MCF 10A (cell line): ENCODE measurements around the gene RFX2. TPM values are rescaled to one million over a fixed set of nuclear protein-coding genes. Genes with fewer than 3 reads are reported as not detected.

Source experiments
- BruUV-seq: library from RNA; stranded (reverse); fragments of 400-500 nt; replicated peaks from 2 replicates; lab custom pipeline; 2021; lab: Mats Ljungman, UMichigan
- CTCF ChIA-PET: fragments of 300-600 bp; sonication (Branson Sonifier 250); formaldehyde crosslinking; extraction: SDS; loops from one replicate; lab custom pipeline; 2021; ENCODE audit warnings: antibody characterized with exemption, inconsistent platforms; lab: Yijun Ruan, JAX
- POLR2A ChIA-PET: fragments of 300-600, 350-650 bp; sonication (Branson Sonifier 250); formaldehyde crosslinking; extraction: SDS; loops from one replicate; lab custom pipeline; 2020; ENCODE audit warnings: antibody characterized with exemption, inconsistent platforms; lab: Yijun Ruan, JAX
- DNase-seq: peaks from one replicate; pipeline ENCODE4 v3.0.0-alpha.2; 2018; ENCODE audit not compliant: unreplicated experiment
- H3K27ac Mint-ChIP-seq: one replicate; pipeline ENCODE4 v1.8.0; 2022; ENCODE audit warnings: mild to moderate bottlenecking, low read depth, mixed read lengths; ENCODE audit not compliant: unreplicated experiment
- H3K27me3 Mint-ChIP-seq: one replicate; pipeline ENCODE4 v1.8.0; 2022; ENCODE audit warnings: mixed read lengths; ENCODE audit not compliant: insufficient read depth, unreplicated experiment
- H3K36me3 Mint-ChIP-seq: one replicate; pipeline ENCODE4 v1.8.0; 2022; ENCODE audit warnings: mild to moderate bottlenecking, moderate library complexity, mixed read lengths; ENCODE audit not compliant: insufficient read depth, unreplicated experiment
- H3K4me1 Mint-ChIP-seq: one replicate; pipeline ENCODE4 v1.8.0; 2022; ENCODE audit warnings: mixed read lengths; ENCODE audit not compliant: insufficient read depth, unreplicated experiment
- H3K4me3 Mint-ChIP-seq: one replicate; pipeline ENCODE4 v1.8.0; 2022; ENCODE audit warnings: mild to moderate bottlenecking, moderate library complexity, mixed read lengths; ENCODE audit not compliant: unreplicated experiment
- H3K9me3 Mint-ChIP-seq: one replicate; pipeline ENCODE4 v1.8.0; 2022; ENCODE audit warnings: mixed read lengths; ENCODE audit not compliant: unreplicated experiment
- intact Hi-C: fragments of 100-400 bp; cut with micrococcal nuclease; formaldehyde crosslinking; loops from 2 replicates; pipeline ENCODE4 v1.14.1; 2022
- total RNA-seq: library from RNA; stranded (reverse); gene quantifications from 2 replicates; pipeline ENCODE4 v1.2.3, GENCODE V29; 2022
- TF ChIP-seq, protein P1 (sequence below): fragments of 200-600 bp; IDR thresholded peaks from one replicate; pipeline ENCODE4 v1.8.0; 2022; ENCODE audit warnings: antibody characterized with exemption, mild to moderate bottlenecking; ENCODE audit not compliant: unreplicated experiment

The RFX2 gene
- total RNA-seq, 1 experiment from 2014 or later, result 9.9 TPM

DNA sequence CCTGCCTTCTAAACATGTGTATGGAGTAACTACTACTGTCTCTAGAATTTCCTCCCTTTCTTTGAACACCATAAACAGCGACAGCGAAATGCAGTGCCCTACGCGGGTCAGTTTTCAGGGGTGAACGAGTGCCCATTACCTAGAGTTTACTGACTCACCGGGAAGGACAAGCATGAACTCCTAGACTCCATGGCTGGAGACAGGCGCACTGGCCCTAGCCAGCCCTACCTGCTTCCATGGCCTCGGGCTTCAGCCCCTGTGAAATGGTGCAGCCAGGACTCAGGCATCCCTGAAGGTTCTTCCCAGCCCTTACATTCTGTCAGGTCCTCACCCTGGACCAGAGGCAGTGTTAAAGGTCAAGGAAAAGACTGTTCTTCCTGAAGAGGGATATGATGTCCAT lies 140.8 kb downstream of the RFX2 start:
- peaks cover 30% of the 10 kb centered on the region for H3K36me3 Mint-ChIP-seq
- H3K27ac Mint-ChIP-seq, result no peak overlapping the region
- intact Hi-C loops, result no loop called here
- POLR2A ChIA-PET, result interaction anchor here (0.9 kb wide), 1 partner anchor 21 kb away, joined by 3 read pairs; no protein-coding TSS in a partner anchor
- peaks cover 36% of the 10 kb centered on the region for H3K4me1 Mint-ChIP-seq
- no peaks in the 10 kb centered on the region for H3K9me3 Mint-ChIP-seq
- BruUV-seq, result no TSS peak
- DNase-seq, result no peak
- no peak overlapping the region for H3K4me3 Mint-ChIP-seq
- H3K27me3 Mint-ChIP-seq, result no peaks in the 10 kb centered on the region
- CTCF ChIA-PET, result interaction anchor here (0.5 kb wide), 1 partner anchor 177 kb away, joined by 3 read pairs; no protein-coding TSS in a partner anchor
- TF ChIP-seq, protein P1, sequence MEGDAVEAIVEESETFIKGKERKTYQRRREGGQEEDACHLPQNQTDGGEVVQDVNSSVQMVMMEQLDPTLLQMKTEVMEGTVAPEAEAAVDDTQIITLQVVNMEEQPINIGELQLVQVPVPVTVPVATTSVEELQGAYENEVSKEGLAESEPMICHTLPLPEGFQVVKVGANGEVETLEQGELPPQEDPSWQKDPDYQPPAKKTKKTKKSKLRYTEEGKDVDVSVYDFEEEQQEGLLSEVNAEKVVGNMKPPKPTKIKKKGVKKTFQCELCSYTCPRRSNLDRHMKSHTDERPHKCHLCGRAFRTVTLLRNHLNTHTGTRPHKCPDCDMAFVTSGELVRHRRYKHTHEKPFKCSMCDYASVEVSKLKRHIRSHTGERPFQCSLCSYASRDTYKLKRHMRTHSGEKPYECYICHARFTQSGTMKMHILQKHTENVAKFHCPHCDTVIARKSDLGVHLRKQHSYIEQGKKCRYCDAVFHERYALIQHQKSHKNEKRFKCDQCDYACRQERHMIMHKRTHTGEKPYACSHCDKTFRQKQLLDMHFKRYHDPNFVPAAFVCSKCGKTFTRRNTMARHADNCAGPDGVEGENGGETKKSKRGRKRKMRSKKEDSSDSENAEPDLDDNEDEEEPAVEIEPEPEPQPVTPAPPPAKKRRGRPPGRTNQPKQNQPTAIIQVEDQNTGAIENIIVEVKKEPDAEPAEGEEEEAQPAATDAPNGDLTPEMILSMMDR, result no peak

DNA sequence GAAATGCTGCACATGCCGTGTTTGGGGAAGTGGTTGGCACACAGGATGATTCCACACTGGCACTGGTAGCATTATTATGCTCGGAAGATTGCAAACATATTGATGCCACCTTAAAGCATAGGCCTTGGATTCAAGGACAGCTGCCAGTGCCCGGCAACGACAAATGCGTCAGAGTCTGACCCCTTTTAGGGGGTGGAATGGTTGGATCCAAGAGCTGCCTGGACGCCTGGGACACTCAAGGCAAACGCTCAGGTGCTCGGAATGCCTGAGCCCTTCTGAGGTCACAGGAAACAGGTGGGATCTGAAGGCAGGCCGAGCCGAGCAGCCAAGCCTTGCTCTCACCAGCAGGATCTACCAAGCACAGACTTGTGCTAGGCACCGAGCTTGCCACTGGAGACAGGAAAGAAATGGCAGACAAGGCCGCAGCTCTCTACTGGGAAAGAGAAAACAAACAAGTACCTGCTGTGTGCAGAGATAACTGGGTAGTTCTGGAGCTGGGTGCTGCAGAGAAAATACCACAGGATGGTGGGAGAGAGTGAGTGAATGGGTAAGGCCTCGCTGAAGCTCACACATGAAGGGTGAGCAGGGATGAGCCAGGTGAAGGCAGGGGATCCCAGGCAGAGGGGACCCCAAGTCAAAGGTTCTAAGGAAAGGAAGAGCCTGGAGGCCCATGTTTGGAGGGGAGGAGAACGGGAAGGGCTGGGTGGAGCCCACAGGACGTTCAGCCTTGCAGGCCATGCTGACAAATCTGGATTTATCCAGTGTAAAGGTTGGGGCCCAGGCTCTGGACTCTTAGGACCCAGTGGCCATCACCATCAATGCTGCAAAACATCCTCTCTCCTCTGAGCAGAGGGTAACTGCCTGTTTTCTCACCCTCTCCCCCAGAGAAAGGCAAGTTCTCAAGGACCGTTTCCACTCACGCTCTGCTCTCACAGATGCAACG lies 141.6 kb downstream of the RFX2 start:
- TF ChIP-seq, protein P1, result no peak
- H3K4me1 Mint-ChIP-seq, result peaks cover 32% of the 10 kb centered on the region
- peak overlapping the region; percentile 84 for H3K27ac Mint-ChIP-seq
- intact Hi-C loops, result no loop called here
- POLR2A ChIA-PET, result interaction anchor here (0.9 to 1.7 kb wide), 4 partner anchors 8 to 16 kb away, joined by 3 to 17 read pairs (median 4); partner anchors contain the start of gene RANBP3
- H3K4me3 Mint-ChIP-seq, result peak overlapping the region; percentile 59
- peak; percentile 22 for DNase-seq
- no peaks in the 10 kb centered on the region for H3K9me3 Mint-ChIP-seq
- BruUV-seq, result no TSS peak
- peaks cover 34% of the 10 kb centered on the region for H3K36me3 Mint-ChIP-seq
- CTCF ChIA-PET, result interaction anchor here (0.5 to 3.7 kb wide), 34 partner anchors 7 to 902 kb away, joined by 3 to 48 read pairs (median 3); partner anchors contain the start of gene RANBP3
- no peaks in the 10 kb centered on the region for H3K27me3 Mint-ChIP-seq

GRCh38 chr19:5967994-5968430 lies 142.3 kb downstream of the RFX2 start:
- peak overlapping the region; percentile 84 for H3K27ac Mint-ChIP-seq
- no peaks in the 10 kb centered on the region for H3K9me3 Mint-ChIP-seq
- H3K4me3 Mint-ChIP-seq, result peak overlapping the region; percentile 59
- no TSS peak for BruUV-seq
- DNase-seq, result peak; percentile 75
- ChIA-PET CTCF (interaction anchor here (0.5 to 3.7 kb wide), 35 partner anchors 8 to 902 kb away, joined by 3 to 48 read pairs (median 3); partner anchors contain the start of gene RANBP3), POLR2A (interaction anchor here (0.9 to 1.7 kb wide), 4 partner anchors 9 to 17 kb away, joined by 3 to 17 read pairs (median 4); partner anchors contain the start of gene RANBP3)
- H3K4me1 Mint-ChIP-seq, result peaks cover 32% of the 10 kb centered on the region
- intact Hi-C loops, result no loop called here
- peaks cover 34% of the 10 kb centered on the region for H3K36me3 Mint-ChIP-seq
- H3K27me3 Mint-ChIP-seq, result no peaks in the 10 kb centered on the region
- TF ChIP-seq, protein P1, result peak; percentile 77

- TF ChIP-seq, protein P1, result no peak
- Mint-ChIP-seq H3K36me3 (peaks cover 34% of the 10 kb centered on the region), H3K27me3 (no peaks in the 10 kb centered on the region), H3K4me3 (peak overlapping the region; percentile 59), H3K9me3 (no peaks in the 10 kb centered on the region), H3K4me1 (peaks cover 35% of the 10 kb centered on the region), H3K27ac (peak overlapping the region; percentile 84)
- DNase-seq, result no peak
- ChIA-PET CTCF (interaction anchor here (0.6 to 3.7 kb wide), 27 partner anchors 9 to 437 kb away, joined by 3 to 48 read pairs (median 4); partner anchors contain the start of gene RANBP3), POLR2A (interaction anchor here (0.9 to 1.7 kb wide), 4 partner anchors 9 to 17 kb away, joined by 3 to 17 read pairs (median 4); partner anchors contain the start of gene RANBP3)
- intact Hi-C loops, result no loop called here
- BruUV-seq, result no TSS peak
Measured at GRCh38 chr19:5967571-5967970, 142.7 kb downstream of the RFX2 start.
